ENCODE results near the gene MAP7D3.

Gene MAP7D3

GRCh38 chrX:136205882-136206380 lies 45.3 kb downstream of the MAP7D3 start:
- FAIRE-seq: no peak

- FAIRE-seq: no peak
Measured at GRCh38 chrX:136204571-136204970, 46.6 kb downstream of the MAP7D3 start.

- no peak for FAIRE-seq
Measured at GRCh38 chrX:136203951-136204350, 47.2 kb downstream of the MAP7D3 start.

GRCh38 chrX:136203438-136203837 lies 47.8 kb downstream of the MAP7D3 start:
- FAIRE-seq: no peak

DNA sequence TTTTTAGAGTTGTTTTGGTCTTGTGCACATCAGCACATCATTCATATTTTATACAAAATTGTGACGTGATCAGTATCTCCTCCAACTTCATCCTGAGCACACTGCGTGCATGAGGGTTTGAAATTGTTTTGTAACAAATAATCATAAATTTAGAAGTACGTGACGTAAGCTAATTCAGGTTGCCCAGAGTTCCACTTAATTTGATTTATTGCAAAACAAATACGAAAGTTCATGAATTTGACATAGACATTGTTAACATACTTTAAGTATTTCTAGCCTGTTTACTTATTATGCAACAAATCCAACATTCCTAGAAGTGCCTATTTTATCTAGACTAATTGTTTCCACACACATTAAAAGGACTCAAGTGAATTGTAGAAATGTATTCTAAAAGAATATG lies 48.3 kb downstream of the MAP7D3 start:
- no peak for FAIRE-seq

GRCh38 chrX:136201601-136202000 lies 49.6 kb downstream of the MAP7D3 start:
- no peak for FAIRE-seq

- FAIRE-seq: no peak
Measured at GRCh38 chrX:136200466-136200865, 50.7 kb downstream of the MAP7D3 start.

DNA sequence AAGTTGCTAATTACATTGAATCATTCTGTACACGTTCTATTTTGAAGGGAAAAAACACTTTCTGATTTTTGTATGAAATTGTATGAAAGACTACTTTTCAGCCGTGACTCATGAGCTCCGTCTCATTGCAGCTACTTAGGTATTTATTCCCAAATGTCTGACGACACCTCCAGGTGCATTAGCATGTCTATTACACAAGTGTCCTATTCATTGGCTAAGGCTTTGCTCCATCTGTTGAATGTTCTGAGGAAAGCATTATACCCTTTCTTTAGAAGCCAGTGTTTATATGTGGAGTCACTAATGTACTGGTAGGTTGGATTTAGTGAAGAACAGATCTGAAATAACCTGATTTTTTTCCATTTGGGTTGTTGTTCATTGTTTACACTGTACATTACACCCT lies 51.8 kb downstream of the MAP7D3 start:
- no peak for FAIRE-seq

- no peak for FAIRE-seq
Measured at GRCh38 chrX:136198678-136199243, 52.4 kb downstream of the MAP7D3 start.

DNA sequence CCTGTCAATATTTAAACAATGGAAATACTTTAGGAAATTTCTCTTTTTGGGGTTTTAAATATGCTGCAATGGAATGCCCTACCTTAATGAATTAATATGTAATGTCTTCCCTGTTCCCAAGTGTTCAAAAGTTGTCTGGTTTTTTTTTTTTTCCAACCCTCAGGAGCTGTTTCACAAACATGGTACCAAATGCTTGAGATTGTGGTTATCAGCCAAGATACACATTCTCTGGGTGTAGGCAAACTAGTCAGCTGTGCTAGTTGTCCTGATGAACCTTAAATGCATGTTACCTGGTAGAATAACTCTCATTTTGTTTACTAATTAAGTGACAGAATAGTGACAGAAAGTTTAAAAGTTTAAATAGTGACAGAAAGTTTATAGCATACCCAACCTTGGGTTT lies 53.2 kb downstream of the MAP7D3 start:
- FAIRE-seq: no peak

GRCh38 chrX:136196691-136197155 lies 54.5 kb downstream of the MAP7D3 start:
- no peak for FAIRE-seq

GRCh38 chrX:136195247-136195646 lies 56.0 kb downstream of the MAP7D3 start:
- FAIRE-seq: no peak

GRCh38 chrX:136194536-136194935 lies 56.7 kb downstream of the MAP7D3 start:
- FAIRE-seq: no peak

- no peak for FAIRE-seq
Measured at GRCh38 chrX:136193771-136194170, 57.4 kb downstream of the MAP7D3 start.

DNA sequence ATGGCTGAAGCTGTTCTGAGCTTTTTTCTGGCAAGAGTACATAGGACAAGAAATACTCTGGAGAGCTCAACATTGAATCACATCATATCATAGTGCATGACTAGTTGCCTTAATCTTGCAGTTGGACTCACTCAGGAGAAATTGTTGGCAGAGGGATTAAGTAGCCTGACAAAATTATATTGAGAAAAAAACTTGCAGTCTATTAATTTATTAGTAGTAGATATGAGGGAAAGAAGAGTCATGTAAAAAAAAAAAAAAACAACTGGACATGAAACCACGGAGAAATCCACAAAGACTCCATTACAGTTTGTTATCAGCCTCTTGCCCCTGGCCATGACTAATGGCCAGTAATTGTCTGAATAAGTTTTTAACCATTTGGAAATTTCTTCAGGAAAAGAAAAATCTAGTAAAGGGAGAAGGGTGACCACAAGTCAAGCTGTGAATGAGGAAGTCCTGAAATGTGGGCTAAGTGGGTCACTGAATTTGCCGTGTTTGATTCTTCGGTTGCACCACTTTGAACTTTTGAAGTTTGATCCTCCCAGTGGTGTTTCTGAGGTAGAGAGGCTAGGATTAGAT lies 58.3 kb downstream of the MAP7D3 start:
- no peak for FAIRE-seq

DNA sequence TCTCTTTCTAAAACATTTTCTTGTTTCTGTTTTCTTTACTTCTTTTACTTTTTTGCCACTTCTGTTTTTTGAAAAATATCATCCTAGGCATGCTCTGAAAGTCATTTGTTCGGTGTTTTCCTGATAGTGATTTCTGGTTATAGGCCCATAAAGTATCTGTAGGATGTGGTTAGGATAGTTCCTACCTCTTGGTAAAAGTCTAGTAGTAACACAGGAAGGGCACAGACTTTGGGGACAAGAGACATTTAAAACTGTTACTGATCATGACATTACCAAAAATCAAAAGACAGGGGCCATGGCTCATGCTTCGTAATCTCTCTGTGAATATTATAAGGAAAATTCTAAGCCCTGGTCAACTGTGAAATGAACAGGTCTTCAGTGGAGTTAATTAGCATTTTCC lies 59.1 kb downstream of the MAP7D3 start:
- no peak for FAIRE-seq

- FAIRE-seq: no peak
Measured at GRCh38 chrX:136191171-136191570, 60.0 kb downstream of the MAP7D3 start.

DNA sequence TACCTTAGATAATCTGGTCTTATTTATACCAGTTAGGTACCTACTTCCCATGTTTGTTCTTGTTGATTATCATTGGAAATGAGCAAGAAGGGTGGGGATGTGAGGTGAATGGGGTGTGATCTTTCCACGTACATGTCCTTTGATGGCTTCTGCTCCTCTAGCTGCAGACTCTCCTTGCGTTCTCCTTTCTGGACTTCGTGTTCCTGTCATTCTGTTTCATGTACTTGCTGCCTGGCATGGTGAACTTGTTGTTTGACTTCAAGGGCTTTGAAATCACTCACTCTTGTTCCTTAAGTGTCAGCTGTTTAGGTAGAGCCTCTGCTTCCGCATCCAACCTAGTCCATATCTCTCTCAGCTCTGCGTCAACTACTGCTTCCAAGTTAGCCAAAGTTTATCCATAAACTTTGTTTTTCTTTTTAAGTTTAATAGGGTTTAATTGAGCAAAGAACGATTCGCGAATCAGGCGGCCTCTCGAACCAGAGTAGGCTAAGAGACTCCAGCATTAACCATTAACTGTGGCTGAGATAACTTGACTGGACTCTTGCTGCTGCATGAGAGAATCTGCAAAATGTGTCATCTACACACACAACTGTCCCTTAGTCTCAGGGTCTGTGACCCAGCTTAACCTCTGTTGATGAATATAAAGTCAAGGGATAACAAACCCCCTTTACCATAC lies 61.0 kb downstream of the MAP7D3 start:
- FAIRE-seq: no peak

- FAIRE-seq: no peak
Measured at GRCh38 chrX:136189222-136189621, 62.0 kb downstream of the MAP7D3 start.

DNA sequence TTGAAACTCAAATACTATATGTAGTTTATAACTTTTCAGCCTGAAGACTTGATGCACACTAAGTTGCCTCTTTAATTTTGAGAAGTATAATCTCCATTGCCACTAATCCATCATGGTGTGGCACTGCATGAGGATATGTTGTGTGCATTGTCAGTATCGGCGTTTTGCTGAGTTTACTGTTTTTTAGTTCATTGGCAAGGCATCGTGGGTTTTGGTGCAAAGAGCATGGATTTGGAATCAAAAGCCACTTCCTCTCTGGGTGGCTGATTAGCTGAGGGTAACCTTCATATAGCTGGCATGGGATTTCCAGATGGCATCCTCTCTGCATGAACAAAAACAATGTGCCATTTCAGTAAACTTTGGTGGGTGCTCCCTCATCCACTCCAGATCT lies 65.2 kb downstream of the MAP7D3 start:
- FAIRE-seq: no peak

DNA sequence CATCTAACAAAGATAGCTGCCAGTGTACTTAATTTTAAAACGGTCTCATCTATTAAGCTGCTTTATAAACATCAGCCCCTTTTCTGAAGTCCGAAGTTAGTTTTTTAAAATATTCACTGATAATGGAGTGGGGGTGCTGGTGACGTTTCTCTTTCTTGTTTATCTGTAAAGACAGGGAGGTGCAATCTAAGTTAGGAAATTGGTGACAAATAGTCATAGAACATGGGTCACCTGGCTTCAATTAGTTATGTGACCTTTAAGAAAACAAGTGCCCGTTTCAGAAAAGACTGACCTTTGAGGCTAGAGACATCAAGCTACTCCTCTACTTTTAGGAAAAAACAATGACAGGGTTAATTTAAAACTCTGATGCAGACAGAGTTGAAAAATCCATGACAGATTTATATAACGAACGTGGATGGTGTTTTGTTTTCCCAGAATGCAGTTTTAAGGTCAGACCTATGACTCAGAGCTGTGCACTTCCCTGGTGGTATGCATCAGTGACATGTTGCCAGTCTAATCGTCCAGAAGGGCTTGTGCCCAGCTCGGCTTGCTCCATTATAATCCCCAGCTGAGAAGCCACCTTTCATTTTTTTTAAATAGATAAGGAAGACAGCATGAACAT lies 65.7 kb downstream of the MAP7D3 start:
- FAIRE-seq: no peak

DNA sequence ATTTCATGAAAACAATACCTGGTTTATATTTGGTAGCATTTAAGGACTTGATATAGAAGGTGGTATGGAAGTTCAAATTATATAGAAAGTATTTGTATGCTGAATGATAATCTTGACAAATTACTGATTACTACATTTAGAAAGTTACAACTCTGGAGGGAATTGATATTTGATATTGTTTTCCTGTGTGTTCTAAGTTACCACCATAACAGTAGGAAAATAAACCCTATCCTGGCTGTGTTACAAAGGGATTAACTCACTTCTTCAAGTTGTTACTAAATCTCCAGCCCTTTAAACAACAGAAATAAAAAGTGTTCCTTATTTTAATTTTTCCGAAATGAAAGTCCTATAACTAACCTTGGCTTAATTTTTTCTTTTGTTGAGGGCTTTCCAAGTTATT lies 67.3 kb downstream of the MAP7D3 start:
- no peak for FAIRE-seq

DNA sequence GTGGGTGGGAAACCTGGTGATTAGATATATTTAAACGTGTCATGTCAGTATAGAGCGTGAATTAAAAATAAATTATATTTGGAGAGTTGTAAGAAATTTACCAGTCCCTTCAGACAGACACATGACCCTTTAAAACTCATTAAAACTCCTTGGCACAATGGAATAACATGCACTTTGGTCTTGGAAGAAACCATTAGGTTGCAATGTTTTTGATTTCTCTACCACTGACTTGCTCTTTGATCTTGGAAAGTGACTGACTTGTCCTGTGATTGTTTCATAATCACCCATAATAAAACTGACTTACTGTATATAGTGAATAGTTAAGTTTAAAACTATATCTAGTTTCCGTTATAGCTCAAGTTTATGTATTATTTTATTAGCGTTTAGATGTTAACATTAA lies 68.0 kb downstream of the MAP7D3 start:
- FAIRE-seq: no peak

DNA sequence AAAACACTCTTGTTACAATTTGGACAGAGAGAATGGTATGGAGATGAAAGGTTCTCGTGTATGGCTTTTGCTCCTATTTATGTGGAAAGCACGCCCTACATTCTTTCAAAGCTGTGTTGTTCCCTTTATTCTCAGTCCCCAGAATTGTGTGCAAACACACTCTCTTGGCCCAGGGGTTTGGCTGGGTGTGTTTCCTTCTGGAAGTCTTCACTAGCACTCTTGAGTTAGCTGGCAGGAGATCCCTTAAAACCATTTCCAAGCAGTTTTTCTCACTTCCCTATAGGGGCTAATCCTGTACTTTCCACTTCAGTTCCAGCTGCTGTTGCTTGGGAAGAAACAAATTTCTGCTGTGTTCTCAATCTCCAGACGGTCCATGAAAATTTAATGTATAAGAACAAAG lies 68.8 kb downstream of the MAP7D3 start:
- no peak for FAIRE-seq
